ENCODE data around the gene RAMP3. TPM values are rescaled to one million over a fixed set of nuclear protein-coding genes. Genes with fewer than 3 reads are reported as not detected.

RAMP3 gene
- polyA plus RNA-seq, 1 experiment: not detected

DNA sequence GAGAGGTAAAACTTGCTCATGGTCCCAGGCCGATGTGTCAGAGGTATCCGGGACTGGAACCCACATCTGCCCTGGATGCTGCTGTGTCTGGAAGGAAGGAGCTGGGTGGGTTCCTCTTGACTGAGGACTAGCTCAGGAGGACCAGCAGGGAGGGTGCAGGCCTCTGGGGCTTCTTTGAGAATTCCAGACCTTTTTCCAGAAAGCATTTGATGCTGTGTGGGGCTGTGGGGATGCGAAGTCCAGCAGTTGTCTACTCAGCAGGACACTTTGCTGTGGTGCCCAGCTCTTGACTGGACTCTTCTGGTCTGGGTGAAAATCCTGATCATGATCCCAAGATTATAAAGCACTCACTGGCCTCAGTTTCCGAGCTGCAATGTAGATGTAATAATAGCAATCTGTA lies 1.7 kb downstream of the RAMP3 start:
- Histone ChIP-seq H3K4me3 (ENCODE audit: low read depth, low read length) (no peak overlapping the region), H3K36me3 (ENCODE audit: control insufficient read depth, insufficient read depth, low read length) (no peaks in the 10 kb centered on the region), H3K27me3 (ENCODE audit: control insufficient read depth, insufficient read depth, low read length) (peaks cover 11% of the 10 kb centered on the region)
- DNase-seq (ENCODE audit: low read depth): no peak
- ChIA-PET POLR2A (no interaction called here), CTCF (interaction anchor here (2.6 to 2.9 kb wide), 2 partner anchors 100 to 101 kb away, joined by 9 to 10 read pairs; no protein-coding TSS in a partner anchor)
- TF ChIP-seq, protein P1, sequence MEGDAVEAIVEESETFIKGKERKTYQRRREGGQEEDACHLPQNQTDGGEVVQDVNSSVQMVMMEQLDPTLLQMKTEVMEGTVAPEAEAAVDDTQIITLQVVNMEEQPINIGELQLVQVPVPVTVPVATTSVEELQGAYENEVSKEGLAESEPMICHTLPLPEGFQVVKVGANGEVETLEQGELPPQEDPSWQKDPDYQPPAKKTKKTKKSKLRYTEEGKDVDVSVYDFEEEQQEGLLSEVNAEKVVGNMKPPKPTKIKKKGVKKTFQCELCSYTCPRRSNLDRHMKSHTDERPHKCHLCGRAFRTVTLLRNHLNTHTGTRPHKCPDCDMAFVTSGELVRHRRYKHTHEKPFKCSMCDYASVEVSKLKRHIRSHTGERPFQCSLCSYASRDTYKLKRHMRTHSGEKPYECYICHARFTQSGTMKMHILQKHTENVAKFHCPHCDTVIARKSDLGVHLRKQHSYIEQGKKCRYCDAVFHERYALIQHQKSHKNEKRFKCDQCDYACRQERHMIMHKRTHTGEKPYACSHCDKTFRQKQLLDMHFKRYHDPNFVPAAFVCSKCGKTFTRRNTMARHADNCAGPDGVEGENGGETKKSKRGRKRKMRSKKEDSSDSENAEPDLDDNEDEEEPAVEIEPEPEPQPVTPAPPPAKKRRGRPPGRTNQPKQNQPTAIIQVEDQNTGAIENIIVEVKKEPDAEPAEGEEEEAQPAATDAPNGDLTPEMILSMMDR (IDR thresholded peaks at IDR 0.05; ENCODE audit: insufficient read depth, low read depth, low read length): no peak

DNA sequence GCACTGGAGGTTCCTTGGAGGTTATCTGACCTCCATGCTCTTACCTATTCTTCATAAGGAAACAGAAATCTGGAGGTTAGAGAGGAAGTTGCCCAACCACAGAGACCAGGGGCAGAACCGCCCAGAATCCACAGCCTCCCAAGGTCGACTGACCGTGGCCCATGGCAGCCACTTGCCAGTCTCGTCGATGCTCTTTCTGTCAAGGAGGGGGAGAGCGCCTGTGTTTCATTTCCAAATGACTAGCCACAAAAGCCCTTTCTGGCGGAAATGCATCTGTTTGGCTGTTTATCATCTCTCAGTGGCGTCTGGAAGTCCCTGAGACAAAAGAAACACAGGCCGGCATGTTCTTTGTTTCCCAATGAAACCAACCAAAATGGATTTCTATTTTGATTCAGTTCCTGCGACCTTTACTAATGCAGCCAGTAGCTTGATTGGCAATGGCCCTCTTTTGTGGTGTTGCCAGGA lies 2.9 kb downstream of the RAMP3 start:
- no peak for DNase-seq (ENCODE audit: low read depth)
- TF ChIP-seq, protein P1 (IDR thresholded peaks at IDR 0.05; ENCODE audit: insufficient read depth, low read depth, low read length): no peak
- CTCF ChIA-PET: interaction anchor here (0.7 kb wide), 1 partner anchor 32 kb away, joined by 3 read pairs; no protein-coding TSS in a partner anchor
- no peak overlapping the region for H3K4me3 ChIP-seq (ENCODE audit: low read depth, low read length)
- POLR2A ChIA-PET: no interaction called here
- H3K36me3 ChIP-seq (ENCODE audit: control insufficient read depth, insufficient read depth, low read length): no peaks in the 10 kb centered on the region
- H3K27me3 ChIP-seq (ENCODE audit: control insufficient read depth, insufficient read depth, low read length): peaks cover 11% of the 10 kb centered on the region

DNA sequence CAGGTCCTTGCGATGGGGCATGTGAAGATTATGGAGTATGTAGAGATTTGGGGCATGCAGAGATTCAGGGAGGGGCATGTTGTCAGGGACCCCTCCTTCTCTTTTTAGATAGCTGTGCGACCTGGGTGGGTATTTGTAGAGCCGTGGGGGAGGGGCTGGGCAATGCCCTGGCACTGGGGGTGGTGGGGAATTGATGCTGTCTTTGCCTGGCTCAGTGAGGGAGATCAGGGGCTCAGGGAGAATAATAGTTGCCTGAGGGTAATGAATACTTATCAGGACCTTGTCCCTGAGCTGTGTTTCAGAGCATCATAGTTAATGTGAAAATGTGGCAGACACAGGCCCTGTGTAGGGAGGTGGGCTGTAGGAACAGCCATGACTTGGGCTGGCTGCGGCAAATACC lies 3.5 kb downstream of the RAMP3 start:
- no peak for DNase-seq (ENCODE audit: low read depth)
- H3K27me3 ChIP-seq (ENCODE audit: control insufficient read depth, insufficient read depth, low read length): peaks cover 11% of the 10 kb centered on the region
- H3K36me3 ChIP-seq (ENCODE audit: control insufficient read depth, insufficient read depth, low read length): no peaks in the 10 kb centered on the region
- ChIA-PET CTCF (interaction anchor here (0.7 kb wide), 1 partner anchor 31 kb away, joined by 3 read pairs; no protein-coding TSS in a partner anchor), POLR2A (no interaction called here)
- no peak overlapping the region for H3K4me3 ChIP-seq (ENCODE audit: low read depth, low read length)
- TF ChIP-seq, protein P1 (IDR thresholded peaks at IDR 0.05; ENCODE audit: insufficient read depth, low read depth, low read length): no peak

DNA sequence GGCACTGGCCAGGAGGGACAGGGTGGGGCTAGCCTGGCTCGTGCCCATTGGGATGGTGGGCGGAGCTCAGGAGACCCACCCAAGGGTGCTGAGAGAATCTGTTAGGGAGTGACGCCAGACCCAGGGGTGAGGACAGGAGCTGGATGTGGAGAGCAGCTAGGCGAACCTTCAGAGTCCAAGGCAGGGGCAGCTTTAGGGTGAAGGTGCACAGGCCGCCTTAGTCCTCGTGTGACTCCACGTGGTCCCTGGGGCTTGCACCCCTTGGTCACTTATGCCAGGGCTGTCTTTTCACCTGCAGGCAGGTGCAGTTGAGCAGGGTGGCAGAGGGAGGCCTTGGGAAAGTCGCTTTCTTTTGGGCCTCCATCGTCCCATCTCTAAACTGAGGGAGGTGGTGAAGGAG lies 4.3 kb downstream of the RAMP3 start:
- H3K4me3 ChIP-seq (ENCODE audit: low read depth, low read length): no peak overlapping the region
- H3K27me3 ChIP-seq (ENCODE audit: control insufficient read depth, insufficient read depth, low read length): peaks cover 8% of the 10 kb centered on the region
- ChIA-PET CTCF (no interaction called here), POLR2A (no interaction called here)
- TF ChIP-seq, protein P1 (IDR thresholded peaks at IDR 0.05; ENCODE audit: insufficient read depth, low read depth, low read length): no peak
- no peak for DNase-seq (ENCODE audit: low read depth)
- no peaks in the 10 kb centered on the region for H3K36me3 ChIP-seq (ENCODE audit: control insufficient read depth, insufficient read depth, low read length)

DNA sequence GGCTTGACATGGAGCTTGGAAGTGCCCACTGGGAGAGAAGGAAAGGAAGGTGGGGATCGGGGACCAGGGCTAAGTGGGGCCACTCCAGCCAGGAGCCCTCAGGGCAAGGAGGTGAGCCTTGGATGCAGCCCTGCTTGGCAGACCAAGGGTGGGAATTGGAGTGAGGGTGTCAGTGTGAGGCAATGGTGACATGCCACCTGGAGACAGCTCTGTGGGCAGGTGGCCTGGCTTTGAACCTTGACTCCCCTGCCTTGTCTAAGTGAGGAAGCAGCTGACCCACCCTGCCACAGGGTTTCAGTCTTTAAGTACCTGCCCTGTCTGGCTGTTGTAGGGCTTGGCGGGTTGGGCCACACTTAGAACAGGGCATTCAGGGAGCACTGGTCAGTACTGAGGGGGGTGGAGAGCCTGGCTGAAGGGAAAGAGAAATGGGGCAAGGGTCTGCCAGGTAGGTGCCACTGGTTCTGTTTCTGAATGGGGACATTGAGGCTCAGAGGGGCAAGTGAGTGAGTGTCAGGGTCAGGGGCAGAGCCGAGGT lies 4.8 kb downstream of the RAMP3 start:
- Histone ChIP-seq H3K36me3 (ENCODE audit: control insufficient read depth, insufficient read depth, low read length) (no peaks in the 10 kb centered on the region), H3K4me3 (ENCODE audit: low read depth, low read length) (no peak overlapping the region), H3K27me3 (ENCODE audit: control insufficient read depth, insufficient read depth, low read length) (peaks cover 6% of the 10 kb centered on the region)
- ChIA-PET POLR2A (no interaction called here), CTCF (no interaction called here)
- TF ChIP-seq, protein P1 (IDR thresholded peaks at IDR 0.05; ENCODE audit: insufficient read depth, low read depth, low read length): no peak
- DNase-seq (ENCODE audit: low read depth): no peak
